ENCODE measurements around the gene MVB12B.

- no peak for TF ChIP-seq POLR2AphosphoS5 (IDR thresholded peaks at IDR 0.05; ENCODE audit: low read depth, low read length)
- no peak for TF ChIP-seq REST (IDR thresholded peaks at IDR 0.05; ENCODE audit: insufficient read depth in 1 of 2, low read depth in 2 of 2, low read length in 2 of 2)
- no peak for TF ChIP-seq FOXP2 (optimal IDR thresholded peaks at IDR 0.05; ENCODE audit: borderline replicate concordance, extremely low read depth, extremely low read length, insufficient read depth)
- no peak for TF ChIP-seq TAF1 (IDR thresholded peaks at IDR 0.05; ENCODE audit: borderline replicate concordance, insufficient read depth, low read length)
Measured at GRCh38 chr9:126429190-126429589, 102.6 kb downstream of the MVB12B start.

Data from PFSK-1 (cell line).